Stimulated activated naive B cell treated with anti-CD40 and anti-IgM and Interleukin-4, amounts not matched to agents 10 μg/mL and 1 μg/mL and 100 μg/mL, for 72 hours (primary cell): Measurements from ENCODE around the gene RAB8B.

Experiments used
- ATAC-seq, 2 donors: fragments of 150-1000 bp; cut with Tn5 transposase; replicated peaks; 2 replicates each; pipeline ENCODE4 v1.10.0; 2021; ENCODE audit warnings: moderate library complexity in 1 of 2
- DNase-seq: peaks from one replicate; pipeline ENCODE4 v3.0.0; 2021
- H3K27ac Mint-ChIP-seq: one replicate; pipeline ENCODE4 v1.8.0; 2022; ENCODE audit warnings: mild to moderate bottlenecking, mixed read lengths
- H3K27me3 Mint-ChIP-seq, 2 donors: one replicate each; pipeline ENCODE4 v1.8.0; 2022; ENCODE audit warnings: mixed read lengths in 2 of 2
- H3K36me3 Mint-ChIP-seq, 2 donors: one replicate each; pipeline ENCODE4 v1.8.0; 2022; ENCODE audit warnings: mixed read lengths in 2 of 2, mild to moderate bottlenecking in 1 of 2
- H3K4me1 Mint-ChIP-seq, 2 donors: one replicate each; pipeline ENCODE4 v1.8.0; 2022; ENCODE audit warnings: mixed read lengths in 2 of 2, mild to moderate bottlenecking in 1 of 2
- H3K4me3 Mint-ChIP-seq, 2 donors: one replicate each; pipeline ENCODE4 v1.8.0; 2022; ENCODE audit warnings: mild to moderate bottlenecking in 2 of 2, mixed read lengths in 2 of 2, moderate library complexity in 1 of 2
- H3K9me3 Mint-ChIP-seq, 2 donors: one replicate each; pipeline ENCODE4 v1.8.0; 2022; ENCODE audit warnings: mixed read lengths in 2 of 2, mild to moderate bottlenecking in 1 of 2

RAB8B gene

DNA sequence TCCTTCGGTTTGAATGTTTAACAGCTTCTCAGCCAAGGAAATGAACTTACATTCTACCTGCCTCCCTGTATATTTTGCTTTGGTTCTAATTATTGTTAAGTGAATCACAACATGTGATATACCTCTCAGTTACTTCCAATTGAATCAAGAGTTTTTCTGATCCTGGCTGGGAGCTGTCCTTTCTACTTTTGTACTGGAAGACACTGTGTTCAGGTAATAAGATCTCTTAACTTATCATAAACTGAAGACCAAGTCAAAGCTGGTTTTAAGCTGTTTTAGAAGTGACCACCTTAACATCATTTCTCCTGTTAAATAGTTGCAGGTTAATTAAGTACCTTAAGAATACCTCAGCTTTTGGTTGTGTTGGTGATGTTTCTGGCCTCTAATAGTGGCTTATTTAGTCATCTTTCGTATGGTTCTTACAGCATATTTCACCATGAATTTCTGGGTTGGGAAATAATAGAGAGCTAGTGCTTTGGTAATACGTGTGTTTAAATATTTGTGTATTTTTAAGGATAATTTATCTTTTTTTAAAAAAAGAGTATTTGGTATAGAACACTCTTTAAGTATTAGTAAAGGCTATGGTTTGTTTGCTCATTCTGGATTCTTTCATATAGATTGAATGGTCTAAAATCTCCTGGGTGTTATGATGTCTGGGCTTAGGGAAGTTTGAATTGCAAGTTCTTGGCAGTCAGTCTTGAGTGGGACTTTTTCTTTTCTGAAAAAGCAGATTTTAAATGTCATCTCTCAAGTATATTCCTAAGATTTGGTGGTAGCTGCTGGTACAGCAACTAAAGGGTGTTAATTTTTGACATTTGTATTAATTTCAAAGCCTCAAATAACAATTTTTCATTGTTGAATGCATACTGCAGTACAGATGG lies 1.6 kb downstream of the RAB8B start:
- DNase-seq (no peak), ATAC-seq (no peak)
- no peaks in the 10 kb centered on the region for H3K27me3 Mint-ChIP-seq
- H3K27ac Mint-ChIP-seq: peak overlapping the region; percentile 98
- no peaks in the 10 kb centered on the region for H3K9me3 Mint-ChIP-seq
- H3K4me3 Mint-ChIP-seq: peak overlapping the region; percentile 94 to 95
- peaks cover 41 to 72% of the 10 kb centered on the region in 2 donors for H3K4me1 Mint-ChIP-seq
- peaks cover 26 to 37% of the 10 kb centered on the region in 2 donors for H3K36me3 Mint-ChIP-seq

DNA sequence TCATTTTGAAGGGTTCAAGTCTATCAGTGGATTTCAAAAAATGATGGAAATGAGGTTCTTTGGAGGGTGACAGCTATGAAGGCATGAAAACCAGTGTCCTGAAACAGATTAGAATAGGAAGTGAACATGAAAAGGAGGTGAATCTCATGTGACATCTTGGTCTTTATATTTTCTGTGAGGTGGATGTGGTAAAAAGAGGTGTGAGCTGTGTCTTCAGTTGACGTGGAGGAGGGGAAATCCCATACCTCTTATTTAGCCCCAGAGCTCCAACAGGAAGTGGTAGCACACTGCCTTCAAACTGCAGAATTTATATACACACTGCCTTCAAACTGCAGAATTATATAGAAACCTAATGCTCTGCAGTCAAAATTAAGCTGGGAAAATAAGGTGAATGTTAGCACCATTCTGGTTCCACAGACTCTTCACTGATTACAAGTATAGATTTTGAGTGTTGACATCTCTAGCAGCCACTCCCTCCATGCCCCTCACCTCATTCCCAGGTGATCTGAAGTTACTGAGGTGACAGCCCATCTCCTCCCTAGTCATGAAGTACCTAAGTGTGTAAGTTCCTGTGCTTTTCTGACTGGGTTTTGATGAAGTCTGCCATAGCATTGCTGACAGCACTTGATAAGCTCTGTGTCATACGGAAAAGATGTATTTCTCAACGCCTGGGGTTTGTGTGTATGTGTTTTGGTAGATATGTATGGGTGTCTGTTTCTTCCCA lies 2.7 kb downstream of the RAB8B start:
- peaks cover 26 to 37% of the 10 kb centered on the region in 2 donors for H3K36me3 Mint-ChIP-seq

GRCh38 chr15:63192619-63193206 lies 3.3 kb downstream of the RAB8B start:
- H3K27ac Mint-ChIP-seq: peak overlapping the region; percentile 98
- H3K4me3 Mint-ChIP-seq: peak overlapping the region; percentile 94 to 95
- ATAC-seq: peak in 1 of 2 donors; percentile 18
- H3K9me3 Mint-ChIP-seq: no peaks in the 10 kb centered on the region
- peaks cover 28 to 40% of the 10 kb centered on the region in 2 donors for H3K36me3 Mint-ChIP-seq
- no peak for DNase-seq
- H3K4me1 Mint-ChIP-seq: peaks cover 40 to 75% of the 10 kb centered on the region in 2 donors
- H3K27me3 Mint-ChIP-seq: no peaks in the 10 kb centered on the region

More for the DNA sequence above, 2.7 kb downstream of the RAB8B start:
- ATAC-seq (peak; percentile 66 to 67), DNase-seq (peak; percentile 65)
- Mint-ChIP-seq H3K4me1 (peaks cover 40 to 75% of the 10 kb centered on the region in 2 donors), H3K9me3 (no peaks in the 10 kb centered on the region), H3K27ac (peak overlapping the region; percentile 98), H3K4me3 (peak overlapping the region; percentile 94 to 95), H3K27me3 (no peaks in the 10 kb centered on the region)

DNA sequence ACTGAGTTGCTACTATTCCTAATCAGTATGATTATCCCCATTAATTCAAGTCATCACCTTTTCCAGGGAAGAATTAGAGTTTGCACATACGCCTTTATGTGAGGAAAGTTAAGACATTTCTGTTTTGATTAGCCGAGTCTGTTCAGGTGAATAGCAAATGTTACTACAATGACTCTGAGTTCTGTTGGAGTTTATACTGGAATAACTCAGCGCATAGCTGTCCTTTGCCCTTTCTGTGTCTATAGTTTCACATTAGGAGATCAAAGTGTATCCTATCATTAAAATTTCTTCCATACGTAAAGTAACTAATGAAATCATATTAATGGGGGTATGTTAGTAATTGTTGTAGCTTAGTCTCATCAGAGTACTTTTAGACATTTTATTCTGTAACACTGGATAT lies 4.9 kb downstream of the RAB8B start:
- peaks cover 38 to 46% of the 10 kb centered on the region in 2 donors for H3K36me3 Mint-ChIP-seq
- ATAC-seq: no peak
- H3K27ac Mint-ChIP-seq: peak overlapping the region; percentile 86
- no peaks in the 10 kb centered on the region for H3K9me3 Mint-ChIP-seq
- H3K27me3 Mint-ChIP-seq: no peaks in the 10 kb centered on the region
- H3K4me1 Mint-ChIP-seq: peaks cover 36 to 79% of the 10 kb centered on the region in 2 donors
- no peak for DNase-seq
- peak overlapping the region; percentile 52 to 66 for H3K4me3 Mint-ChIP-seq

GRCh38 chr15:63194880-63195568 lies 5.6 kb downstream of the RAB8B start:
- no peaks in the 10 kb centered on the region for H3K27me3 Mint-ChIP-seq
- H3K9me3 Mint-ChIP-seq: no peaks in the 10 kb centered on the region
- peak overlapping the region; percentile 80 for H3K27ac Mint-ChIP-seq
- peaks cover 37 to 43% of the 10 kb centered on the region in 2 donors for H3K36me3 Mint-ChIP-seq
- peaks cover 36 to 85% of the 10 kb centered on the region in 2 donors for H3K4me1 Mint-ChIP-seq
- ATAC-seq (no peak), DNase-seq (no peak)
- peak overlapping the region; percentile 44 to 63 for H3K4me3 Mint-ChIP-seq

GRCh38 chr15:63195569-63196015 lies 6.2 kb downstream of the RAB8B start:
- DNase-seq: no peak
- Mint-ChIP-seq H3K9me3 (no peaks in the 10 kb centered on the region), H3K27me3 (no peaks in the 10 kb centered on the region), H3K36me3 (peaks cover 36 to 42% of the 10 kb centered on the region in 2 donors), H3K4me3 (peak overlapping the region; percentile 44 to 63), H3K27ac (peak overlapping the region; percentile 80), H3K4me1 (peaks cover 39 to 85% of the 10 kb centered on the region in 2 donors)
- peak in 1 of 2 donors; percentile 19 for ATAC-seq

GRCh38 chr15:63196842-63197241 lies 7.4 kb downstream of the RAB8B start:
- Mint-ChIP-seq H3K27me3 (no peaks in the 10 kb centered on the region), H3K9me3 (no peaks in the 10 kb centered on the region), H3K4me3 (no peak overlapping the region), H3K27ac (peak overlapping the region; percentile 47), H3K4me1 (peaks cover 44 to 83% of the 10 kb centered on the region in 2 donors), H3K36me3 (peaks cover 39 to 44% of the 10 kb centered on the region in 2 donors)
- ATAC-seq (no peak), DNase-seq (no peak)

DNA sequence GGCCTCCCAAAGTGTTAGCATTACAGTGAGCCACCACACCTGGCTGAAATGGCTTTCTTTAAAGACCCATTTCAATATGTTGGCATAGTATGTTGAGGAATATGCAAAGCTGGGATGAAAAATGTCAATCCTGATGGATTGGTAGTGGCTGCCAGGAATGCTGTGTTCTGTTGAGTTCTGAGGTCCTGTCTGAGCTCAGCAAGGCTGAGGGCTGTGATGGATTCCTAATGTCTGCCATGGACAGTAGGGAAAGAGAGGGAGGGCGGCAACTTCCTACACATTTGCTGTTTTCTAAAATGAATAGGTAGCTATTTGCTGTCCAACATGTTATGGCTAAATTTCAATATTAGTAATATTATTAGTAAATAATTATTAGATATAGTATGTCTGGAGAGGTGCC lies 8.2 kb downstream of the RAB8B start:
- Mint-ChIP-seq H3K4me3 (no peak overlapping the region), H3K4me1 (peaks cover 43 to 82% of the 10 kb centered on the region in 2 donors), H3K27ac (no peak overlapping the region), H3K27me3 (no peaks in the 10 kb centered on the region), H3K9me3 (no peaks in the 10 kb centered on the region), H3K36me3 (peaks cover 34 to 43% of the 10 kb centered on the region in 2 donors)
- no peak for DNase-seq
- no peak for ATAC-seq

GRCh38 chr15:63198371-63199250 lies 9.2 kb downstream of the RAB8B start:
- Mint-ChIP-seq H3K27ac (peak overlapping the region; percentile 56), H3K36me3 (peaks cover 35 to 45% of the 10 kb centered on the region in 2 donors), H3K27me3 (no peaks in the 10 kb centered on the region), H3K9me3 (no peaks in the 10 kb centered on the region), H3K4me3 (no peak overlapping the region), H3K4me1 (peaks cover 49 to 88% of the 10 kb centered on the region in 2 donors)
- DNase-seq: no peak
- ATAC-seq: no peak

DNA sequence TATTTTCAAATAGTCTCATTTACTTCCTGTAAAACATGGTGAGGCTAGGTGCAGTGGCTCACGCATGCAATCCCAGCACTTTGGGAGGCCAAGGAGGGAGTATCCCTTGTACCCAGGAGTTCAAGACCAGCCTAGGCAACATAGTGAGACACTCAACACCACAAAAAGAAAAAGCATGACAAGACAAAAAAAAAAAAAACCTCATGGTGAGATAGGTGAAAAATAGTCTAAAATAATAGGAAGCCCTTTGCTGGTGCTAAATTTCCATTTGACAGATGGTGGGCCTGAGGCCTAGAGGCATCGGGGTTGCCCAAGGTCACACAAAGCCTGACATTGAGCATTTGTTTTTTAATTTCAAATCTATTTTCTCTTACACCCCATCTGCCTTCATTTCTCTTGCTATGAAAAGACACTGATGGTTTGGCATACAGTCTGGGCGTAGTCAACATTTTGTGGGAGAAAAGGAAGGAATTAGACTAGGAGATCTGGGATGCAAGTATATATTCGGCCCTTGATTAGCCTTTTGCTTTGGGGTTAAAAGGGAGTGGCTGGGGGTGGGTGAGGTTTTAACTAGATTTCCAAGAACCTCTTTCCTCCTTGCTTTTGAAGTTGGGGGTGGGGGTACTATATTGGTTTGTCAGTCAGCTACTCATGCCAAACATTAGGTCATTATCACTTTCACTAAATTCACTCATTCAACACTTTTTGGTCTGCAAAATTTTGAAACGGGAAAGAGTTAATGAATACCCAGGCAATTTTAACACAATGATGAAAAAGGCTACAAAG lies 11.3 kb downstream of the RAB8B start:
- DNase-seq (no peak), ATAC-seq (no peak)
- Mint-ChIP-seq H3K27me3 (no peaks in the 10 kb centered on the region), H3K4me3 (no peak overlapping the region), H3K27ac (peak overlapping the region; percentile 73), H3K4me1 (peaks cover 42 to 90% of the 10 kb centered on the region in 2 donors), H3K9me3 (no peaks in the 10 kb centered on the region), H3K36me3 (peaks cover 30 to 35% of the 10 kb centered on the region in 2 donors)

DNA sequence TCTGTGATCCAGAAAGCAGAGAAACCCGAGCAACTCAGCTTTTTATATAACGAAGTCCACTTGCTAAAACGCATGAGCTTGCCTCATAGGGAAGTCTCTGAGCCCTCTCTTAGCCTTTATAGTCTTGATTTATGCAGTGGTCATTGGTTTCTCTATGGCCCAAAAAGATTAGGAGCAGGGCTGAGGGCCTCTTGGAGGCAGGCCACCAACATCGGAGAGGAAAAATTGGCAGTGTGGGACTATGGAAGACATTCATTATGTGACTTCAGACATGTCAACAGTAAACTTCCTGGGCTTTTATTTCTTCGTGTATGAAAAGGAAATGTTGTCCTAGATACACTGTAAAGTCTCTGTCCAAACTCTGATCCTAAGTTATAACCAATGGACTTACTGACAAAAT lies 13.5 kb downstream of the RAB8B start:
- peaks cover 47 to 94% of the 10 kb centered on the region in 2 donors for H3K4me1 Mint-ChIP-seq
- no peaks in the 10 kb centered on the region for H3K27me3 Mint-ChIP-seq
- peaks cover 42 to 46% of the 10 kb centered on the region in 2 donors for H3K36me3 Mint-ChIP-seq
- ATAC-seq (no peak), DNase-seq (no peak)
- H3K27ac Mint-ChIP-seq: peak overlapping the region; percentile 69
- H3K9me3 Mint-ChIP-seq: no peaks in the 10 kb centered on the region
- no peak overlapping the region for H3K4me3 Mint-ChIP-seq

DNA sequence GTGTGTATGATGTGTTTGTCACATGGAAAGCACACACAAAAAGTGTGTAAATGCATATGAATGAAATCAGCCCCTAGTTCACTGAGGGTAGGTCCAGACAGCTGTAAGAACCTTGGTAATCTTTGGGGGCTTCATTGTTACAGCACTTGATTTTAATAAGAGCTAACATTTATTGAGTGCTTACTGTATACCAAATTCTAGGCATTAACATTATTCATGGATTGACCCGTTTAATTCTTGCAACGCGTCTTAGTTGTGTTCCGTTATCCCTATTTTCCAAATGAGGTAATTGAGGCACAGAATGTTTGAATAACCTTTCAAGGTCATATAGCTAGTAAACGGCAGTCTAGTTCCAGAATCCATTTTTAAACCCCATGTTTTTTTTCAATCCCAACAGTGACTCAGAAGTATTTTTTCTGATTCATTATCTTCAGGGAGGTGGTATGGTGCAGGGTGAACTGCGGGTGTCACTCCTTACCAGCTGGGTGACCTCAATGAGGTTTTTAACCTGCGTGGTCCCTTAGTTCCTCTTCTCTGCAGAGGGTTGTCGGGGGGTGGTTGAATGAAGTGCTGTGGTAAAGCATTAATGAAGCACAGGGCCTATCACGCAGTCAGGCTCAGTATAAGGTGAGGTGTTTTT lies 14.2 kb downstream of the RAB8B start:
- Mint-ChIP-seq H3K27ac (peak overlapping the region; percentile 84), H3K4me1 (peaks cover 52 to 95% of the 10 kb centered on the region in 2 donors), H3K4me3 (peak overlapping the region; percentile 10 to 20), H3K27me3 (no peaks in the 10 kb centered on the region), H3K9me3 (no peaks in the 10 kb centered on the region), H3K36me3 (peaks cover 42 to 48% of the 10 kb centered on the region in 2 donors)
- peak; percentile 100 for ATAC-seq
- peak; percentile 62 for DNase-seq
